ENCODE data around the gene PYURF.
A peak's percentile ranks its signal among the peaks of the same experiment; 100 is the strongest.

PYURF gene, protein sequence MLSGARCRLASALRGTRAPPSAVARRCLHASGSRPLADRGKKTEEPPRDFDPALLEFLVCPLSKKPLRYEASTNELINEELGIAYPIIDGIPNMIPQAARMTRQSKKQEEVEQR

DNA sequence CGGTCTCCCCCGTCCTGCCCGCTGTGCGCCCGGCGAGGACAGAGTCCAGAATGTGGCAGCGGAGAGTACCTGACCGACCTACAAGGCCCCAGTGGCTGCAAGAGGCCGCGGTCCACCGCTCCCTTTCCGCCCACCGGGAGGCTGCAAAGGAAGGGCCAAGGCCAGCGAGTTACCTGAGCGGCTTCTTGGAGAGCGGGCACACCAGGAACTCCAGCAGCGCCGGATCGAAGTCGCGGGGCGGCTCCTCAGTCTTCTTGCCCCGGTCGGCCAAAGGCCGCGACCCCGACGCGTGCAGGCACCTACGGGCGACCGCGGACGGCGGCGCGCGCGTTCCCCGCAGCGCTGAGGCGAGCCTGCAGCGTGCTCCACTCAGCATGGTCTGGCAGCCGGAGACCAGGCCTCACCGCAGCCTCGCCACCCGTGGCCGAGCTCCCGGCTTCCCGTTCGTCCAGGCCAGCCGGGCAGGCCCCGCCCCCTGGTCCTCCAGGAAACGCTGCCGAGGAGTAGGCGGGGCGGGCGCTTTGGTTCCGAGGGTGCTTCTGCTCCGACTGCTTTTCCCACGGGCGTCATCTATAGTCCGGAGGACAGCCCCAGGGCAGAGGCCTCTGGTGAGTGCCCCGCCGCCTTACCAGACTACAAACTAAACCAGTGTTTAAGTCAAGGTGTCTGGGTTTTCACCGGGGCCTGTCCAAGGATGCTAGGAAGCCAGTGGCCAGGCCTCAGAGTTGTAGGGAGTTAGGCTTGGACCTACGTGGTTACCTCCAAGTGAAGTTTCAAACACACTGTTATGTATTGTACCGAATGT is at the start of gene PYURF:
PYURF (minus strand) TSS at position 452 of the 805 bp plus-strand sequence; CDS start at position 376, 76 bp downstream.
- DNase-seq (ENCODE audit: low read depth in 2 of 2, low spot score in 1 of 2) = peak; percentile 53 to 54

DNA sequence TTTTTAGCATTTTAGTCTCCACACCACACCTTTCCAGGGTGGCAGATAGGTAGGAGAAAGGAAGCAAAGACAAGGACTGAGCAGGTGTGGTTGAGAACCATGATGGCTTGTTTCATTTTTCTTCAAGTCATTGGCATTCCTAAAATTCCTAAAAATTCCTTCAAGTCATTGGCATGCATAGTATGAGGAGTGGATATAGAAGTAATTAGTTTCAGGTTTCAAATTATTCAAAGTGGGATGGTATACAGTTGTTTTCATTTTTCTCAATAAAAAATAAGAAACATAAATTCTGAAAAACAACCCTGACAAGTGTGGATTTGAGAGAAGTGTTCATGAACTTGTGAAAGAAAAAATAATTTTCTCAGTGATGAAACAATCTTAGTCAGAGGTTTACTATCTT is 46.4 kb upstream of the PYURF start:
- DNase-seq (ENCODE audit: low read depth in 2 of 2, low spot score in 1 of 2) = no peak

DNA sequence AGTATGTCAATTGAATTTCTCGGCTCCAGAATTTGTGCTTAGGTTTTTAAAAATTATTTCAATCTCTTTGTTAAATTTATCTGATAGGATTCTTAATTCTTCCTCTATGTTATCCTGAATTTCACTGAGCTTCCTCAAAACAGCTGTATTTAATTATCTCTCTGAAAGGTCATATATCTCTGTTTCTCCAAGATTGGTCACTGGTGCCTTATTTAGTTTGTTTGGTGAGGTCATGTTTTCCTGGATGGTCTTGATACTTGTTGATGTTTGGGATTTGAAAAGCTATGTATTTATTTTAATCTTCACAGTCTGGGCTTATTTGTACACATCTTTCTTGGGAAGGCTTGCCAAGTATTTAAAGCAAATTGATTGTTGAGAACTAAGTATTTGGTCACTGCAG is 44.0 kb upstream of the PYURF start:
- no peak for DNase-seq (ENCODE audit: low read depth in 2 of 2, low spot score in 1 of 2)

DNA sequence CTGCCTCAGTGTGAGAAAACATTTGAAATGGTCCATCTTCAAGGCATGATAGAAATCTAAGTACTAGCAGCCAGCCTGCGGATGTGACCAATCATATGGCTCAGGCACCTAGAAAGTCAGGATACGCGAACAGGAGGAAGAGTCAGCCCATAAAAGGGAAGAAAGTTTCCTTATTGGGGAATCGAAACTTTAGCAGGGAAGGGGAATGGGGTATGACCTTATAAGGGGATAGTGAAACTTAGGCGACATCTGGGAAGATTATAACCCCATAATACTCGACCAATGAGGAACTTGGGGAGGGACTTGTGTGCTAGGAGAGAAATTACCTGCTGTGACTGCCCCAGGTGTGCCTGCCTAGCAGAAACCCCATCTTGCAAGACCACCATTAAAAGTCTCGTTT is 26.2 kb upstream of the PYURF start:
- DNase-seq (ENCODE audit: low read depth in 2 of 2, low spot score in 1 of 2) = no peak

DNA sequence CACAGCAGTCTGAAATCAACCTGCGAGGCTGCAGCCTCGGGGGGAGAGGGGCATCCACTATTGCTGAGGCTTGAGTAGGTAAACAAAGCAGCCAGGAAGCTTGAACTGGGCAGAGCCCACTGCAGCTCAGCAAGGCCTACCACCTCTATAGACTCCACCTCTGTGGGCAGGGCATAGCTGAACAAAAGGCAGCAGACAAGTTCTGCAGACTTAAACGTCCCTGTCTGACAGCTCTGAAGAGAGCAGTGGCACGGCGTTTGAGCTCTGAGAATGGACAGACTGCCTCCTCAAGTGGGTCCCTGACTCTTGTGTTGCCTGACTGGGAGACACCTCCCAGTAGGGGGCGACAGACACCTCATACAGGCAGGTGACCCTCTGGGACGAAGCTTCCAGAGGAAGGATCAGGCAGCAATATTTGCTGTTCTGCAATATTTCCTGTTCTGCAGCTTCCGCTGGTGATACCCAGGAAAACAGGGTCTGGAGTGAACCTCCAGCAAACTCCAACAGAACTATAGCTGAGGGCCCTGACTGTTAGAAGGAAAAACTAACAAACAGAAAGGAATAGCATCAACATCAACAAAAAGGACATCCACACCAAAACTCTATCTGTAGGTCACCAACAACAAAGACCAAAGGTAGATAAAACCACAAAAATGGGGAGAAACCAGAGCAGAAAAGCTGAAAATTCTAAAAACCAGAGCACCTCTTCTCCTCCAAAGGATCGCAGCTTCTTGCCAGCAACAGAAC is 15.9 kb upstream of the PYURF start:
- peak; percentile 37 to 60 for DNase-seq (ENCODE audit: low read depth in 2 of 2, low spot score in 1 of 2)

DNA sequence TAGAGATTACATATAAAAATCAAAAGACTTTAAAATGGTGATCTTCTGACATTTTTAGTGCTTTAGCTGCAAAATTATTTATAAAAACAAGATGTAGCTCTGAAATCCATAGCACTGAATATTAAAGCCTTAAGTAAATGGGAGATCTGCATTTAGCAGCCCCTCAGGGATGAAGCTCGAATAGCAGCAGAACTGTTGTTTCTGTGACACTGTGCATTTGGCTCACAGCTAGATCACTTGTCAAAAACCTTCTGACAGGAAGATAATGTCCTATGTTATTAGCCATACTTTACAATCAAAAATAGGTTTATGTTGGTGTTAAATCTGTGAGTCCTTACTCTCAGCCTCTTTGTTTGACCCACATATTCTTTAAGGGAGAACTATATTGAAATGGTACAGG is 14.1 kb upstream of the PYURF start:
- DNase-seq (ENCODE audit: low read depth in 2 of 2, low spot score in 1 of 2) = no peak

DNA sequence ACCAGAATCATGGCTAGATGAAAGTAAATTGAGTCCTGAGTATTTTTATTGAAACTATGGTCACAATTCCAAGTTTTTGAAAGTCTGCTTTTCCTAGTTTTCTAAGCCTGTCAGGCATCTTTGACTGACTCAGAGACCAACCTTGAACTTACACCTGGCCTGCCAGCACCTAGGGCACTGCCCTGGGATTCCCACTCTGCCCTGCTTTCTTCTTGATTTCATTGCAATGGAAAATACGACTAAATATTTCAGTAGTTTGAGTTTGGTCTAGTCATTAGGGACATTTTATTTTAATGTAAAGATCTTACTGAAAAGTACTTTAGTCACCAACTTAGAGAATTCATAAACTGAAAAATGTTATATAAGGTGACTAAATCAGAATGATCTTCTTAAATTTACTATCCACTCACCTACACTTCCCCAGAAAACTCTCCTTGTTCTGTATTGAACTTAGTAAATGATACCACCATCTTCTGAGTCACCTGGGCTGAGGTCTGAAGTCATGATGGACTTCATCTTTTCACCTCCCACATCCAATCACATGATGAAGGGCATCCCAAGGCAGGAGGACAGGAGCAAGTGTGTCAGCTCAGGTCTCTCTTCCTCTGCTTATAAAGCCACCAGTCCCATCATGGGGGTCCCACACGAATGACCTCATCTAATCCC is 11.6 kb upstream of the PYURF start:
- DNase-seq (ENCODE audit: low read depth in 2 of 2, low spot score in 1 of 2) = no peak

DNA sequence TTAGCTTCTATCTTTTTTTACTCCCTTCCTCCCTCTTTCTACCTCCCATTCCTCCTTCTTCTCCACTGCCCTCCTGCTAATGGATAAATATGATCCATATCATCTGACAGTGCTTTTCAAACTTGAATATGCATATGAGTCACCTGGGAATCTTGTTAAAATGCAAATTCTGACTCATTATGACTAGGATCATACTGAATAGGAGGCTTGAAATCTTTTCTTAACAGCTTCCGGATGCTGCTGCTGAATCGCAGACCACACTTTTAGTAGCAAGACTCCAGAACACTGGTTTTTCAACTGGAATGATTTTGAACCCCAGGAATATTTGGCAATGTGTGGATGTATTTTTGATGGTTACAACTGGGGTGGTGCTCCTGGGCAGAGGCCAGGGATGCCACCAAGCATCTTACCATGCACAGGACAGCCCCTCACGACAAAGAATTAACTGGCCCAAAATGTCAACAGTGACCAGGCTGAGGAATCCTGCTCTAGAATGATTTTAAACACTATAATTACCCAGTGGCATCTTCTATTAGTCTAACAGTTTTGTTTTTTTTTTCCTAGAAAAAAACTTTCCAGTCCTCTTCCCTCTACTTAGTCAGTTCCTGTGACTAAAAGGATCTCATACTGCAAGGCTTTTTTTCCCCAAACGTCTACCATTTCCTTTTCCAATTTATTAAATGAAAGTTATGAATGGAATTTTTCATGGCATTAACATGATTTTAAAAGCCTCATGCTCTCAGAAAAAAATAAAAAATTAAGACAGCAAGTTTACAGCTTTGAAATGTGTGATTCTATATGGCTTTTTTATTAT is 10.6 kb upstream of the PYURF start:
- DNase-seq (ENCODE audit: low read depth in 2 of 2, low spot score in 1 of 2) = no peak

DNA sequence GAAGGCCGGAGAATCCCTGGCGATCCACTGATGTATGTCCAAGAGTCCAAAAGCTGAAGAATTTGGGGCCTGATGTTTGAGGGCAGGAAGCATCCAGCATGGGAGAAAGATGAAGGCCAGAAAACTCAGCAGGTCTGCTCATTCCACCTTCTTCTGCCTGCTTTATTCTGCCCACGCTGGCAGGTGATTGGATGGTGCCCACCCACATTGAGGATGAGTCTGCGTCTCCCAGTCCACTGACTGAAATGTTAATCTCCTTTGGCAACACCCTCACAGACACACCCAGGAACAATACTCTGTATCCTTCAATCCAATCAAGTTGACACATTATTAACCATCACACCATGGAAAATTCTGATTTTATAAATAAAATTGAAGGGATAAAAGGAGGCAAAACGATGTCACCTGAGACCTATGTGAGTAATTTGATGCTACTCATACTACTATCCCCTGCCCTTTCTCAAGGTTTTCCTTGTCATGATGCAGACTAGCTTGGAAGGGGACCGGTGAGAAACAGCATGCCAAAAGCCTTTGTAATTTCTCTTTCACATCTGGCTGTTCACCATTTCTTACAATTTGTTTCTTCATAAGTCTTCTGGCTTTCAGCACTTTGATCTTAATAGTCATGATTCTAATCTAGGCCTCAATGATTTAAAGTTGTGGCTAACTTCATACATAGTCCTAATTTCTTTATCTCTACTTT is 9.7 kb upstream of the PYURF start:
- no peak for DNase-seq (ENCODE audit: low read depth in 2 of 2, low spot score in 1 of 2)

DNA sequence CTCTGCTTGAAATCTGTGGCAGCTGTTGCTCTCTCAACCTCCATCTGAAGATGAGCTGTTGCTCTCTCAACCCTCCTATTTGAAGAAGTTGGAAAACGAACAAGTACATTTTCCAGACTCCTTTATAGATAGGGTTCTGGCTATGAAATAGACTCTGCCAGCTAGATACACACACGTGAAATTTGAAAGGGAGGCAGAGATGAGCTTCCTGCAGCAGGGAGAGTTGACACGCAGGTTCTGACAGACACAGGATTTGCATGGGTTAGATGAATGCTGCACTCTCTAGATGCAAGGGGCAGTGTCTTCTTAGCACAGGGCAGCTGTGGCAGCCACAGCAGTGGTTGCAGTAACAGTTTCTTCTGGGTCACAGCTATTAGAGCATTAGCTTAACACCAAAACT is 8.0 kb upstream of the PYURF start:
- no peak for DNase-seq (ENCODE audit: low read depth in 2 of 2, low spot score in 1 of 2)

DNA sequence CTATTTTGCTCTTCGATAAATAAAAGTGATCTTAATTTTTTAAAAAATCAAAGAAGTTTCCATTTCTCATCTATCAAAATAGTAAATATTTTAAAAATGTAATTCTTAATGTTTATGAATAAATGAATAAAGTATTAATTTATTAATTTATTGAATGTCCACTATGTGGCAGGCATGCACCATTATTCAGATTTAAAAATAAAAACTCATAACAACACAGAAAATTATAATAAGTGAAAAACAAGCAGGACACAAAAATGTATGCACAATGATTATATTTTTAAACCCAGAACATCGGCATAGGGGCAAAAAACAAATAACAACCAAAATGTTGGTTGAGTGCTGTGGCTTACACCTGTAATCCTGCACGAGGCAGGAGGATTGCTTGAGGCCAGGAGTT is 5.3 kb upstream of the PYURF start:
- no peak for DNase-seq (ENCODE audit: low read depth in 2 of 2, low spot score in 1 of 2)

DNA sequence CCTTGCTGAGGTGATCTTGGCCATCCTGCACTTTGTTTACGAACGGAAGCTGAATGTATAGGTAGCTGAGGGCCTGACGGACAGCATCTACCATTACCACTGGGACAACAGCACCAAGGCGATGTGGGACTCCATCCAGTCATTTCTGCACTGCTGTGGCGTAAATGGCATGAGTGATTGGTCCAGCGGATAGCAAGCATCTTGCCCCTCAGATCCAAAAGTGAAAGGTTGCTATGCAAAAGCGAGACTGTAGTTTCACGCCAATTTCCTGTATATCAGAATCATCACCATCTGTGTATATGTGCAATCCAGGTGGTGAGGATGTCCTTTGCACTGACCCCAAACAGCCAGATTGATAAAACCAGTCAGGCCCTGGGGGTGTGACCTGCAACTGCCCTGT is 4.2 kb upstream of the PYURF start:
- no peak for DNase-seq (ENCODE audit: low read depth in 2 of 2, low spot score in 1 of 2)

DNA sequence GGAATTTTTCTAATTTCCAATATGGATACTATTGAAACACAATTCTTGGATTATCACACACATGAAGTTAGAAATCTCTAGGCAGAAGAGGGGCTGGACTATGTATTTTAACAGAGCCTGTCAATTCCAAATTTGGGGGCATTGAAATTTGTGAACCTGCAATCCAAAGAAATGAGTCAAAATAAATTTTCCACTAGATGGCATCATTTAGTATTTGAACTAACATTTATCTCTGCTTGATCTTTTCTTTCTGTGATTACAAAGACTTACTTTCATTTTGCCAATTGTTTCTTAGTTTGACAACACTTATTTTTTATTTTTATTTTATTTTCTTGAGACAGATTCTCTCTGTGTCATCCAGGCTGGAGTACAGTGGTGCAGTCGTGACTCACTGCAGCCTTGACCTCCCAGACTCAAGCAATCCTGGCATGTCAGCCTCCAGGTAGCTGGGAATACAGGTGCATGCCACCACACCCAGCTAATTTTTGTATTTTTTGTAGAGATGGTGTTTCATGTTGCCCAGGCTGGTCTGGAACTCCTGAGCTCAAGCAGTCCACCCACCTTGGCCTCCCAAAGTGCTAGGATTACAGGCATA is 2.7 kb upstream of the PYURF start:
- no peak for DNase-seq (ENCODE audit: low read depth in 2 of 2, low spot score in 1 of 2)

DNA sequence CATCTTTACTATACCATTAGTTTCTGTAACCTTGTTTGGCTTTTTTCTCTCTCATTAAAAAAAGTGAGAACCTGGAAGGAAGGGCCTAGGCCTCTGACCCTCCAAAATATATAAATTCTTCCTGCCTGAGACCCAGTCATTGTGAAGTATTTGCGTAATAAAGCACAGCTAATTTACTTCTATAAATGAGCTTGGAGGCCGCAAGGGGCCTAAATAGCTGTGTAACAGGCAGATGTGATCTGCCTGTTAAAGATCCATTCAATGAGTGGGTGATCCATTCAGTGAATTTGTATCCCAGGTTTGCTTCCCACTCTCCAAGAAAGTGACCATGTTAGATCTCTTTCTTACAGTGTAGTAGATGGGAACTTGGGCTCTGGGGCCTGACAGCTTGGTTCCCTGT is 595 bp upstream of the PYURF start:
- DNase-seq (ENCODE audit: low read depth in 2 of 2, low spot score in 1 of 2) = no peak

DNA sequence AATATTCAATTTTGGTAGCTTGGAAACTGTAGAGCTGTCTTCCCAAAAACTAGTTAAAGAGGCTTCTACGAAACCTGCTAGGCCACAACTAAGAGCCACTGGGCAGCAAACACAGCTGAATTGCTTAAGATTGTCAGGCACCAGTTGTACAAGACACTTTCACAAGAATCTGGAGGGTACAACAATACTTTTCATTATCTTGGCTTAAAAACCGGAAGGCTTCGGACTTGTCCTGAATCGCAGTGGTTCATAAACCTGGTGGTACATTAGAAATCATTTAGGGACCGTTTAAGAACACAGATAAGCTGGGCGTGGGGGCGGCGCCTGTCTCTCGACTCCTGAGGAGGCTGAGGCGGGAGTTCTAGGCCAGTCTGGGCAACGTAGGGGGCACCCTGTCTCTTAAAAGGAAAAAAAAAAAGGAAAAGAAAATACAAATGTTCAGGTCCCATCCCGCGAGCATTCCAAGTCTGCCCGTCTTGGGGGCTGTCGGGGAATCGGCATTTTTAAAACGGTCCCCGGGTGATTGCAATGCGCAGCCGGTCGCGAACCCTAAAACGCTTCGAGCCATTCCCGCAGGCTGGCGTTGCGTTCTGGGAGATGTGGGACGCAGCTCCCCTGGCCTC is 763 bp downstream of the PYURF start:
- DNase-seq (ENCODE audit: low read depth in 2 of 2, low spot score in 1 of 2) = peak in 1 of 2 donors; percentile 9

DNA sequence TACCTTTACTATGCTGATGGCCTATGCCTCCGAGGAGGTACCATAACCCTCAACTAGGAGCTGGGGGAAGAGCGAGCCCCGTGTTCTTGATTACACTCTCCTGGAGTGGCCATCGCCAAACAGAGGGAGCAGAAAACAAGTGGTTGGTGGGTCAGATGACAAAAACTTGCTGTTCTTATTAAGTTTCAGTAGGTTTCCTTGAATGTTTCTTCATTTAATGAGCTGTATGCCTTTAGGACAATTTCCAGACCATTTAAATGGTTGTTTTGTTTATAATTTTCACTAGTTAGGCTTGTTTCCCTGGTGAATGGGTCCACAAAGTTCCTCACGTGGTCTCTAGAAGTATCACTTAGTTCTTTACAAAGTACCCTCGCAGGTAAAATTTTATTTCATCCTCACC is 4.7 kb downstream of the PYURF start:
- no peak for DNase-seq (ENCODE audit: low read depth in 2 of 2, low spot score in 1 of 2)

DNA sequence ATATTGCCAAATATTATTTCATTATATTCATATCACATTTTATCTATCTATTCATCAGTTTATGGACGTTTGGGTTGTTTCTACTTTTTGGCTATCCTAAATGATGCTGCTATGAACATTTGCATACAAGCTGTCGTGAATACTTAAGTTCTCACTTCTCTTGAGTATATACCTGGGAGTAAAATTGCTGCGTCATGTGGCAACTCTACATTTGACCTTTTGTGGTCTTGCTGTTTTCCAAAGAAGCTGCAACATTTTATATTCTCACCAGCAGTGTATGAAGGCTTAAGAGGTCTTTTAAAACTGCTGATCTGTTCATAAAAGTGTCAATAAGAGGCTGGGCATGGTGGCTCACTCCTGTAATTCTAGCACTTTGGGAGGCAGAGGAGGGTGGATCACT is 5.8 kb downstream of the PYURF start:
- no peak for DNase-seq (ENCODE audit: low read depth in 2 of 2, low spot score in 1 of 2)

DNA sequence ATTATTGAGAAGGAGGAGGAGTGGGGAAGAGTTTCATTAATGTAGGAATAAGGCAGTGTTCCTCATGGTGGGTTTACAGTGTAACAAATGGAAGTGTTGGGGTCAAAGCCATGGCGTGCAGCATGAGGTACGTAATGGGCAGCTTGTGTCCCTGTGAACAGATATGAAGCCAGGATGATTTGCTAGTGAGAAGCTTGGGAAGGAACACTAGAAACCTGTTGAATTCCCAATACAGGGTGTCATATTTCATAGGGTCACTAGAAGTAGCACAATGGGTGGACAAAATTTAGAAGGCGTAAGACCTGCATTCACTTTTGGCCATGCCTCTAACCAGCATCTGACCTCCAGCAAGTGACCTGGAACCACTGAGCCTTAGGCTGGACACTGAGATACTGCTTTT is 6.8 kb downstream of the PYURF start:
- DNase-seq (ENCODE audit: low read depth in 2 of 2, low spot score in 1 of 2) = no peak
